Ovary (tissue), 9 donors: ENCODE results near the gene CREB3L4. TPM values are rescaled to one million over a fixed set of nuclear protein-coding genes. Genes with fewer than 3 reads are reported as not detected.

ENCODE experiments used
- DNase-seq, 5 donors: peaks; one replicate each; pipeline ENCODE4 v3.0.0-alpha.2; 2019 to 2020
- H3K27ac ChIP-seq, 2 donors: fragments of 200-600 bp; one replicate each; pipeline versions ENCODE4 v1.5.1 to v1.8.0; 2019 to 2022
- H3K27me3 ChIP-seq: fragments of 200-600 bp; one replicate; pipeline ENCODE4 v1.8.0; 2022
- H3K36me3 ChIP-seq: fragments of 200-600 bp; sonication (generic); one replicate; pipeline ENCODE4 v1.5.1; 2019
- H3K4me1 ChIP-seq: one replicate; pipeline ENCODE4 v1.8.1; 2013; ENCODE audit warnings: mild to moderate bottlenecking, moderate library complexity; ENCODE audit not compliant: insufficient read depth
- H3K4me3 ChIP-seq: fragments of 200-600 bp; sonication (generic); one replicate; pipeline ENCODE4 v1.5.1; 2017
- H3K9me3 ChIP-seq, 2 donors: fragments of 200-600 bp in 1 of 2; sonication (generic) in 1 of 2; one replicate each; pipeline versions ENCODE4 v1.5.1 to v1.8.1; 2013 to 2019; ENCODE audit warnings: mild to moderate bottlenecking in 1 of 2, moderate library complexity in 1 of 2
- CTCF ChIP-seq, 3 donors: fragments of 450-650 bp in 2 of 3; fragments of 200-600 bp in 1 of 3; IDR thresholded peaks; one replicate each; pipeline versions ENCODE4 v1.5.1 to v1.8.0; 2016 to 2022; ENCODE audit warnings: antibody characterized with exemption in 3 of 3, mild to moderate bottlenecking in 1 of 3
- EP300 ChIP-seq: sonication (generic); formaldehyde crosslinking; IDR thresholded peaks from one replicate; pipeline ENCODE4 v1.6.1; 2017; ENCODE audit warnings: antibody characterized with exemption
- POLR2A ChIP-seq: fragments of 450-650 bp; IDR thresholded peaks from one replicate; pipeline ENCODE4 v1.6.1; 2017; ENCODE audit warnings: antibody characterized with exemption, mild to moderate bottlenecking, moderate library complexity
- WGBS, 3 donors: extraction: QIAGEN DNeasy Blood & Tissue Kit in 1 of 3; methylation state at CpG; one replicate each; pipeline versions ENCODE4 v1.1.5 to v1.1.7; 2013 to 2017; 5-methylcytosine and 5-hydroxymethylcytosine counted together
- intact Hi-C, 4 donors: fragments of 100-400 bp; cut with DNase I; formaldehyde crosslinking; loops; one replicate each; pipeline versions ENCODE4 v1.11.0 to v1.15.1; 2022 to 2023
- polyA plus RNA-seq, 2 donors: library from polyadenylated mRNA; stranded (reverse); fragments of 200-250 nt in 1 of 2; fragments of 350-450 nt in 1 of 2; fragmentation: Illumina TruSeq in 1 of 2; extraction: RNeasy Lipid Tissue Mini Kit (QIAGEN cat#74804) in 1 of 2; gene quantifications; one replicate each; pipeline ENCODE4 v1.2.3, GENCODE V29; 2013 to 2014
- total RNA-seq, 7 donors: library from RNA; depleted of rRNA in 2 of 7; stranded (reverse); fragments of >200 nt in 2 of 7; fragmentation: NEBNext Ultra II Directional in 3 of 7; extraction: Animal tissue kit (Norgen Biotek cat#: 25700) in 3 of 7; gene quantifications; one replicate each; pipeline versions ENCODE4 v1.1.0 to v1.2.4, GENCODE V29; 2016 to 2023
- donor health status: DM: no; HTN: no; CAD: no; lungs with moderate emphysema.
- donor health status: DM: no; HTN: no; CAD: no.
- donor health status: Bipolar disorder and iron deficiency.
- donor health status: DM: yes; HTN: yes; CAD: no.
- donor health status: DM: no; HTN: no; CAD: no.
- donor health status: DM: yes; HTN: yes; CAD: no.

CREB3L4 gene
- total and polyA plus RNA-seq, 9 donors: 10.5 to 27.2 (median 16.6) TPM

DNA sequence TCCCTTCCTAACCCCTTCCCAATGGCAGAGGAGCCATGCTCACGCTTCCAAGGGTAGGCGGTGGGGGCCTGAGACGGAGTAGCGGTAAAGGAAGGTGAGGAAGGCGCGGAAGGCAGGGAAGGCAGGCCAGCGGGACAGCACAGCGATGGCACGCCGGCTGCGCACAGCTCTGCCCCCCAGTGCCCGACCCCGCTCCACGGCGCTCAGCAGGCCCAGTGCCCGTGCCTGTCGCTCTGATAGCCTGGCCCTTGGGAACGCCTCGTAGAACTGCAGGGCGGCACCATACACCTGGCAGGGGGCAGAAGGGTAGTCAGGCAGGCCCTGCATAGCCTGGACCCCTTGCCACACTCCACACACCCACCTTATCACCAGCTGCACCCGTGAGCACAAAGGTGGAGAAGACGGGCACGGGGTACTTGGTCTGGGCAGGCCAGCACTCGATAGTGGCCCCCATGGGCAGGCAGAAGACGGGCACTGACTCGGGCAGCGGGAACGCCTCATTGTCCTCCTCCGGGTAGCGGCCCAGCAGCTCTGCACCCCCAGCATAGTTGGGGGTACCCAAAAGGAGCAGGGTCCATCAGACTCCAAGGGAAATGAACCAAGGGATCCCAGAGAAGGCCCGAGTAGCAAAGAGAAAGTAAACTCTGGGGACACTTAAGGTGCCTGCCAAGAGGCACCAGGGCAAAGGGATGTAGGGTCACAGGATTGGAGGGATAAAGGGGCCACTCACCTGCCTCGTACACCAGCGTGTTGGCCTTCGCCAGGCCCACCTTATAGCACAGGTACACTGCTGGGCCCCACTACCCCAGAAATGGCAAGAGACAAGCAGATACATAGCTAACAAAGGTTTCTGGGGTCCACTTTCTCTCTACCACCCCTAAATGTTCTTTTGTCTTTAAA lies 25.6 kb upstream of the CREB3L4 start:
- Histone ChIP-seq H3K36me3 (no peaks in the 10 kb centered on the region), H3K4me1 (peaks cover 7% of the 10 kb centered on the region), H3K9me3 (no peaks in the 10 kb centered on the region), H3K27ac (no peak overlapping the region), H3K4me3 (no peak overlapping the region), H3K27me3 (no peaks in the 10 kb centered on the region)
- TF ChIP-seq POLR2A (no peak), EP300 (no peak), CTCF (IDR thresholded peaks at IDR 0.05) (no peak)
- peak in 1 of 5 donors; percentile 19 for DNase-seq
- intact Hi-C loops: loop anchor here in 3 of 4 donors (10.0 kb wide), 2 partner anchors 147 to 267 kb away; partner anchors contain the start of genes ILF2 (in 2 of the 3) and NPR1 (in 2 of the 3)
- 93 to 94% (median 93%) methylated on average over 32 to 34 of the region's 34 CpGs for WGBS, 3 donors

- H3K27me3 ChIP-seq: no peaks in the 10 kb centered on the region
- WGBS, 3 donors: 84 to 91% (median 91%) methylated on average over 11 of the region's 11 CpGs
- no peaks in the 10 kb centered on the region for H3K36me3 ChIP-seq
- peak in 1 of 5 donors; percentile 16 for DNase-seq
- peaks cover 7% of the 10 kb centered on the region for H3K4me1 ChIP-seq
- H3K27ac ChIP-seq: no peak overlapping the region
- no peak for TF ChIP-seq POLR2A
- TF ChIP-seq EP300: no peak
- no peak for TF ChIP-seq CTCF (IDR thresholded peaks at IDR 0.05)
- no peak overlapping the region for H3K4me3 ChIP-seq
- intact Hi-C loops: loop anchor here in 3 of 4 donors (10.0 kb wide), 2 partner anchors 148 to 268 kb away; partner anchors contain the start of genes ILF2 (in 2 of the 3) and NPR1 (in 2 of the 3)
- no peaks in the 10 kb centered on the region for H3K9me3 ChIP-seq
These were observed 24.7 kb upstream of the CREB3L4 start for GRCh38 chr1:153942766-153943549.

DNA sequence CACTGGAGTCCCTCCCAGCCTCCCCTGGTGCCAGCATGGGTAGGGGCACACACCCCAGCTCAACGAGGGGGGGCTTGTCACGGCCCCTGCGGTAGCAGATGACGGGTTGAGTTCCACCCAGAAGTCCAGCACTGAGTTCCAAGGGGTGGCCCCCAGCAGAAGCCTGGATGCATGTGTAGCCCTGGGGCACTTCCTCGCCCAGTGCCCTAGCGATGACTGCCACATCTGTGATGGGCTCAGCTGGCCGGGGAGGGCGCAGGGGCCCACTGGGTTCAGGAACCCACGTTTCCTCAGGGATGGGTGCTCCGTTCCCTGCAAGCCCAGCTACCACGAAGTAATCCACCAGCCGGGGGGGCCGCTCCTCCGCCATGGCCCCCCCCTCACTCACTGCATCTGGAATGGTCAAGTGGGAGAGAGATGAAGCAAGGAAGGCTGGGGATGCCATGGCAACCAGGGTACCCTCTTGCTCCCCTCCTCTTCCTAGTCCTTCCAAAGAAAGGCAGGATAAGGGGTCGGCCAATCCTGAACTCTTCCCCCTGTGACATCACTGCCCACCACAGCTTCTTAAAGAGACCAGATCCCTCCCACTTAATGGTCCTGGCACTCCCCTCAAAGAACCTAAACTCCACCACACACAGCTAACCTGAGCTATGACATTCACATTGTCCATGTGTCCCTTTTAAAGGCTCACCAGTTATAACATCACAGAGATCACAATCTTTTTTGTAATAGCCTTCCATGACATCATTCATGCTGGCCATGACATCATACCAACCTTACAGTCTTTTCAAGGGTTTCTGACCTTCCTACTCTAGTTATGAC lies 23.5 kb upstream of the CREB3L4 start:
- Histone ChIP-seq H3K27me3 (no peaks in the 10 kb centered on the region), H3K36me3 (no peaks in the 10 kb centered on the region), H3K4me1 (peaks cover 7% of the 10 kb centered on the region), H3K27ac (peak overlapping the region; percentile 95 to 97), H3K9me3 (no peaks in the 10 kb centered on the region), H3K4me3 (no peak overlapping the region)
- WGBS, 3 donors: 76 to 84% (median 81%) methylated on average over 15 of the region's 15 CpGs
- TF ChIP-seq CTCF (IDR thresholded peaks at IDR 0.05) (no peak), POLR2A (no peak), EP300 (no peak)
- intact Hi-C loops: loop anchor here in 3 of 4 donors (10.0 kb wide), 2 partner anchors 149 to 269 kb away; partner anchors contain the start of genes ILF2 (in 2 of the 3) and NPR1 (in 2 of the 3)
- peak in 1 of 5 donors; percentile 23 for DNase-seq

- no peak for DNase-seq
- H3K36me3 ChIP-seq: no peaks in the 10 kb centered on the region
- 71 to 80% (median 79%) methylated on average over 3 of the region's 3 CpGs for WGBS, 3 donors
These were observed 22.9 kb upstream of the CREB3L4 start for GRCh38 chr1:153944827-153945117.

More at GRCh38 chr1:153944827-153945117, 22.9 kb upstream of the CREB3L4 start:
- TF ChIP-seq EP300: no peak
- no peak for TF ChIP-seq POLR2A
- TF ChIP-seq CTCF (IDR thresholded peaks at IDR 0.05): no peak
- H3K4me1 ChIP-seq: peaks cover 7% of the 10 kb centered on the region
- intact Hi-C loops: loop anchor here in 3 of 4 donors (5.0 to 10.0 kb wide), 3 partner anchors 147 to 270 kb away; partner anchors contain the start of genes ILF2 (in 2 of the 3) and NPR1 (in 2 of the 3)
- no peaks in the 10 kb centered on the region for H3K9me3 ChIP-seq
- H3K27ac ChIP-seq: peak overlapping the region; percentile 95 to 97
- no peak overlapping the region for H3K4me3 ChIP-seq
- no peaks in the 10 kb centered on the region for H3K27me3 ChIP-seq
